ENCODE results near the gene UAP1L1.

The UAP1L1 gene

GRCh38 chr9:137074657-137075274 lies 2.6 kb upstream of the UAP1L1 start:
- H3K4me1 Mint-ChIP-seq (ENCODE audit: low read depth) = peaks cover 7% of the 10 kb centered on the region
- no peak overlapping the region for H3K27ac Mint-ChIP-seq
- H3K4me3 Mint-ChIP-seq = no peak overlapping the region

GRCh38 chr9:137075275-137075775 lies 2.0 kb upstream of the UAP1L1 start:
- Mint-ChIP-seq H3K4me1 (ENCODE audit: low read depth) (peaks cover 9% of the 10 kb centered on the region), H3K36me3 (no peaks in the 10 kb centered on the region), H3K27ac (no peak overlapping the region), H3K27me3 (no peaks in the 10 kb centered on the region), H3K4me3 (no peak overlapping the region), H3K9me3 (ENCODE audit: low read depth) (no peaks in the 10 kb centered on the region)

More at GRCh38 chr9:137074657-137075274, 2.6 kb upstream of the UAP1L1 start:
- no peaks in the 10 kb centered on the region for H3K9me3 Mint-ChIP-seq (ENCODE audit: low read depth)
- no peaks in the 10 kb centered on the region for H3K36me3 Mint-ChIP-seq
- H3K27me3 Mint-ChIP-seq = no peaks in the 10 kb centered on the region

- H3K36me3 Mint-ChIP-seq = no peaks in the 10 kb centered on the region
Observed at GRCh38 chr9:137076636-137077009, 694 bp upstream of the UAP1L1 start.

GRCh38 chr9:137077758-137078693 lies 709 bp downstream of the UAP1L1 start:
- Mint-ChIP-seq H3K9me3 (ENCODE audit: low read depth) (no peaks in the 10 kb centered on the region), H3K27ac (no peak overlapping the region), H3K27me3 (no peaks in the 10 kb centered on the region), H3K4me3 (peak overlapping the region; percentile 73), H3K4me1 (ENCODE audit: low read depth) (peaks cover 5% of the 10 kb centered on the region), H3K36me3 (no peaks in the 10 kb centered on the region)

More at GRCh38 chr9:137076636-137077009, 694 bp upstream of the UAP1L1 start:
- Mint-ChIP-seq H3K4me1 (ENCODE audit: low read depth) (peaks cover 5% of the 10 kb centered on the region), H3K4me3 (peak overlapping the region; percentile 74), H3K9me3 (ENCODE audit: low read depth) (no peaks in the 10 kb centered on the region), H3K27me3 (no peaks in the 10 kb centered on the region), H3K27ac (no peak overlapping the region)

GRCh38 chr9:137078701-137079400 lies 1.5 kb downstream of the UAP1L1 start:
- no peaks in the 10 kb centered on the region for H3K27me3 Mint-ChIP-seq
- H3K9me3 Mint-ChIP-seq (ENCODE audit: low read depth) = no peaks in the 10 kb centered on the region
- H3K4me3 Mint-ChIP-seq = peak overlapping the region; percentile 63
- H3K36me3 Mint-ChIP-seq = no peaks in the 10 kb centered on the region
- no peak overlapping the region for H3K27ac Mint-ChIP-seq
- H3K4me1 Mint-ChIP-seq (ENCODE audit: low read depth) = peaks cover 7% of the 10 kb centered on the region

GRCh38 chr9:137079401-137079787 lies 2.1 kb downstream of the UAP1L1 start:
- H3K4me1 Mint-ChIP-seq (ENCODE audit: low read depth) = peaks cover 7% of the 10 kb centered on the region
- H3K27ac Mint-ChIP-seq = no peak overlapping the region
- no peaks in the 10 kb centered on the region for H3K9me3 Mint-ChIP-seq (ENCODE audit: low read depth)
- no peaks in the 10 kb centered on the region for H3K36me3 Mint-ChIP-seq
- H3K27me3 Mint-ChIP-seq = no peaks in the 10 kb centered on the region
- peak overlapping the region; percentile 30 for H3K4me3 Mint-ChIP-seq

GRCh38 chr9:137080260-137081122 lies 3.2 kb downstream of the UAP1L1 start:
- Mint-ChIP-seq H3K4me1 (ENCODE audit: low read depth) (peaks cover 16% of the 10 kb centered on the region), H3K4me3 (no peak overlapping the region), H3K9me3 (ENCODE audit: low read depth) (no peaks in the 10 kb centered on the region), H3K27me3 (no peaks in the 10 kb centered on the region), H3K27ac (no peak overlapping the region), H3K36me3 (no peaks in the 10 kb centered on the region)

- Mint-ChIP-seq H3K4me3 (no peak overlapping the region), H3K9me3 (ENCODE audit: low read depth) (no peaks in the 10 kb centered on the region), H3K27me3 (no peaks in the 10 kb centered on the region), H3K36me3 (no peaks in the 10 kb centered on the region), H3K27ac (no peak overlapping the region), H3K4me1 (ENCODE audit: low read depth) (peaks cover 20% of the 10 kb centered on the region)
Observed at GRCh38 chr9:137082222-137082924, 5.1 kb downstream of the UAP1L1 start.

GRCh38 chr9:137082925-137083290 lies 5.6 kb downstream of the UAP1L1 start:
- no peaks in the 10 kb centered on the region for H3K36me3 Mint-ChIP-seq
- H3K4me3 Mint-ChIP-seq = no peak overlapping the region
- peaks cover 25% of the 10 kb centered on the region for H3K4me1 Mint-ChIP-seq (ENCODE audit: low read depth)
- no peak overlapping the region for H3K27ac Mint-ChIP-seq
- H3K27me3 Mint-ChIP-seq = no peaks in the 10 kb centered on the region
- H3K9me3 Mint-ChIP-seq (ENCODE audit: low read depth) = no peaks in the 10 kb centered on the region

GRCh38 chr9:137083394-137084004 lies 6.2 kb downstream of the UAP1L1 start:
- Mint-ChIP-seq H3K9me3 (ENCODE audit: low read depth) (no peaks in the 10 kb centered on the region), H3K27ac (no peak overlapping the region), H3K27me3 (no peaks in the 10 kb centered on the region), H3K4me3 (no peak overlapping the region), H3K36me3 (no peaks in the 10 kb centered on the region), H3K4me1 (ENCODE audit: low read depth) (peaks cover 29% of the 10 kb centered on the region)

GRCh38 chr9:137084526-137084925 lies 7.2 kb downstream of the UAP1L1 start:
- no peaks in the 10 kb centered on the region for H3K36me3 Mint-ChIP-seq
- H3K4me1 Mint-ChIP-seq (ENCODE audit: low read depth) = peaks cover 38% of the 10 kb centered on the region
- H3K9me3 Mint-ChIP-seq (ENCODE audit: low read depth) = no peaks in the 10 kb centered on the region
- no peak overlapping the region for H3K27ac Mint-ChIP-seq
- H3K27me3 Mint-ChIP-seq = no peaks in the 10 kb centered on the region
- no peak overlapping the region for H3K4me3 Mint-ChIP-seq

- H3K36me3 Mint-ChIP-seq = no peaks in the 10 kb centered on the region
- H3K4me3 Mint-ChIP-seq = peak overlapping the region; percentile 95
- peaks cover 37% of the 10 kb centered on the region for H3K4me1 Mint-ChIP-seq (ENCODE audit: low read depth)
- peak overlapping the region; percentile 98 for H3K27ac Mint-ChIP-seq
- no peaks in the 10 kb centered on the region for H3K27me3 Mint-ChIP-seq
- H3K9me3 Mint-ChIP-seq (ENCODE audit: low read depth) = no peaks in the 10 kb centered on the region
Observed at GRCh38 chr9:137085920-137086530, 8.7 kb downstream of the UAP1L1 start.
